IPS-20b (cell line): ENCODE data around the gene MYH14.

Experiments used
- H3K27ac ChIP-seq: one replicate; pipeline ENCODE4 v1.5.1; 2013; ENCODE audit warnings: low read length
- H3K27me3 ChIP-seq: 2 replicates; pipeline ENCODE4 v1.6.1; 2013; ENCODE audit warnings: mild to moderate bottlenecking, low read length, inconsistent platforms; ENCODE audit not compliant: insufficient read depth
- H3K36me3 ChIP-seq: 2 replicates; pipeline ENCODE4 v1.6.1; 2013; ENCODE audit warnings: low read depth, mild to moderate bottlenecking, inconsistent platforms, low read length, moderate library complexity; ENCODE audit not compliant: insufficient read depth
- H3K4me1 ChIP-seq: 2 replicates; pipeline ENCODE4 v1.6.1; 2013; ENCODE audit warnings: mild to moderate bottlenecking, control low read depth, inconsistent platforms, low read length, moderate library complexity; ENCODE audit not compliant: insufficient read depth
- H3K4me3 ChIP-seq: 2 replicates; pipeline ENCODE4 v1.5.1; 2013; ENCODE audit warnings: mild to moderate bottlenecking, low read length, inconsistent platforms
- H3K9ac ChIP-seq: 2 replicates; pipeline ENCODE4 v1.6.1; 2013; ENCODE audit warnings: low read depth, mild to moderate bottlenecking, inconsistent platforms, low read length, moderate library complexity
- H3K9me3 ChIP-seq: 2 replicates; pipeline ENCODE4 v1.6.1; 2013; ENCODE audit warnings: mild to moderate bottlenecking, low read depth, low read length, inconsistent platforms; ENCODE audit not compliant: insufficient read depth

MYH14 gene

DNA sequence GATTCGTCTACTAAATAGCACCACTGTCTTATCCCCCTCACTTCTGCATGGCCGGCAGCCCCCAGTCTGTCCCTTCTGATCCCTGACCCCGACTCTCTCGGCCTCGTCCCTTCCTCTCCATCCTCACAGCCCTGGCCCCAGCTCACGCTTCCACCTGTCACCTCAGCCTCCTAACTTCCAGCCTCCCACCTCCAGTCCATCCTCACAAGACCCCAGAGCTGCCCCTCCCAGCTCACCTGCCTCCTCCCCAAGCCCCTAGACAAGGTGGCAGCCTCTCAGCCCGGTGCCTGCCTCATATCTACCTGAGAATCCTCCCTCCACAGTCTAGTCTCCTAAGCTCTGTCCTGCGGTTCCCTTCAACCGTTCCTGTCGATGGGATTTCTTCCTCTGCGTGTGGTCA is 115.7 kb downstream of the MYH14 start:
- H3K9me3 ChIP-seq: peaks cover 24% of the 10 kb centered on the region
- H3K4me1 ChIP-seq: no peaks in the 10 kb centered on the region
- peaks cover 4% of the 10 kb centered on the region; the same call in 1 of the 2 replicates for H3K27me3 ChIP-seq
- H3K9ac ChIP-seq: no peak overlapping the region
- H3K36me3 ChIP-seq: no peaks in the 10 kb centered on the region
- no peak overlapping the region for H3K4me3 ChIP-seq
- H3K27ac ChIP-seq: no peak overlapping the region

DNA sequence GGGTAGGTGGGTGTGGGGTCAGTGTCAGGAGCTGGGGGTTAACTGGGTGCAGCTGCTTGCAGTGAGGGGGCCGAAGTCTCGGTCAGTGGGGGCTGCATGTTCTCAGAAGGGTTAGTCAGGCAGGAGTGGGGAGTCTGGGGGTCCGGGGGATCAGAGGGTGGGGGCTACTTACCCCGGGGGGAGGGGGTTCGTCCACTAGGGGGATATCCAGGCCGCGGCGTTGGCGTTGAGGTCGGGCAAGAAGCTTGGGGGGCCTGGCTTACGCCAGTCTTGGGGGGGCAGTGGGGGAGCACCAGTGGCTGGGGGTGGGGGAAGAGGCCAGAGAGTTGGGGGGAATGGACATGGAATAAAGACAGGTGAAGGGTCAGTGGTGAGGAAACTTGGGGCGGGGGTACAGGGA is 116.6 kb downstream of the MYH14 start:
- Histone ChIP-seq H3K9ac (no peak overlapping the region), H3K36me3 (no peaks in the 10 kb centered on the region), H3K27me3 (peaks cover under 1% of the 10 kb centered on the region; the same call in 1 of the 2 replicates), H3K27ac (no peak overlapping the region), H3K4me3 (no peak overlapping the region), H3K9me3 (peaks cover 22% of the 10 kb centered on the region), H3K4me1 (no peaks in the 10 kb centered on the region)

DNA sequence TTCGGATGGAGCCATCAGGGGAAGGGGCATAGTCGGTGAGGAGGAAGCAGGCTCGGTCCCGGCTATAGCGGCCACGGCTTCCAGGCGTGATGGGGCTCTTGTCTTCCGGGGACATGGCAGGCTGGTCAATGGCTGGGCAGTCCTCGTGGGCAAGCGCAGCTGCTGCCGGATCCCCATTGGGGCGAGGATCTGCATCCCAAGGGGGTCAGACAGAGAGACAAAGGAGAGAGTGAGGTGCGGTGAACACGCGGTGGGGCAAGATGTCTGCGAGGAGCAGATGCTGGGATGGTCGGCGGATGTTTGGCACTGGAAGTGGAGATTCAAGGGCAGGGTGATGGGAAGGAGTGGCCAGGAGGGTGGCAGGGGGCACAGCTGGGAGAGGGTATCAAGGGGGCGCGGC is 117.2 kb downstream of the MYH14 start:
- H3K4me3 ChIP-seq: no peak overlapping the region
- no peak overlapping the region for H3K27ac ChIP-seq
- no peaks in the 10 kb centered on the region for H3K36me3 ChIP-seq
- H3K4me1 ChIP-seq: no peaks in the 10 kb centered on the region
- no peaks in the 10 kb centered on the region for H3K27me3 ChIP-seq
- no peak overlapping the region for H3K9ac ChIP-seq
- H3K9me3 ChIP-seq: peaks cover 21% of the 10 kb centered on the region; the same call in 1 of the 2 replicates

DNA sequence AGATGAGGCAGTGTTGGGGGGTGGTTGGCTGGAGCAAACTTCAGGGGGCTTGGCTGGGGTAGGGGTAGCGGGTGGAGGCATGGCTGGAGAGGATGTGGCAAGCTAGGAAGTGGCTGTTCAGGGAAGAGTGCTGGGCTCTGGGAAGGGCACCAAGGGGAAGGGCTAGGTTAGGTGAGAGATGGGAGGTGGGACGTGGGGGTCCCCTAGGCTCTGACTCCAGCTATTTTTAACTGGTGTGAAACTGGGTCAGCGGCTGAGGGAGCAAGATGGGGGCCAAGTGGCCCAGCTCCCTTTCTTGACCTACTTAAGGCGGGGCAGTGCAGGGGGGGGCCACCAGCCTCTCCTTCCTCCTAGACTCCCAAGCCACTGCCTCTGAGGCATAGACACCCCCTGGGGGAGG is 118.4 kb downstream of the MYH14 start:
- Histone ChIP-seq H3K36me3 (no peaks in the 10 kb centered on the region), H3K4me1 (no peaks in the 10 kb centered on the region), H3K9me3 (peaks cover 21% of the 10 kb centered on the region; the same call in 1 of the 2 replicates), H3K4me3 (no peak overlapping the region), H3K27me3 (peaks cover 6% of the 10 kb centered on the region), H3K27ac (no peak overlapping the region), H3K9ac (no peak overlapping the region)

DNA sequence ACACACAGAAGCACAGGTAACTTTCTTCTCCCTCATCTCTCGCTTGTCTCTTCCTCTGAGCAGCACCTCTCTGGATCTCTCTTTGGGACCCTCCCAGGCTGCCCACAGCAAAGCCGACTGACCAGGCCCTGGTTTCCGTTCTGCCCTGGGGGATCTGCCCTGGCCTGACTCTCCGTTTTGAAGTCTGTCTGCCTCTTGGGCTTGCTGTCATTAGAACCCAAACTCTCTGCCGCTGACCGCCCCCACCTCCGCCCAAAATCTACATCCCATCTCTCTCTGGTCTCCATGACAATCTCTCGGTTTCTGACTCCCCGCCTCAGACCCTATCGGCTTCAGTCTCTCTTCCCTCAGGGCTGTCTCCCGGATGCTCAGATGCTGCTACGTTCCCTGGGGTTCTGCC is 118.8 kb downstream of the MYH14 start:
- H3K27ac ChIP-seq: no peak overlapping the region
- H3K4me1 ChIP-seq: no peaks in the 10 kb centered on the region
- H3K27me3 ChIP-seq: peaks cover 10% of the 10 kb centered on the region
- peaks cover 24% of the 10 kb centered on the region; the same call in 1 of the 2 replicates for H3K9me3 ChIP-seq
- no peak overlapping the region for H3K9ac ChIP-seq
- H3K36me3 ChIP-seq: no peaks in the 10 kb centered on the region
- no peak overlapping the region for H3K4me3 ChIP-seq

DNA sequence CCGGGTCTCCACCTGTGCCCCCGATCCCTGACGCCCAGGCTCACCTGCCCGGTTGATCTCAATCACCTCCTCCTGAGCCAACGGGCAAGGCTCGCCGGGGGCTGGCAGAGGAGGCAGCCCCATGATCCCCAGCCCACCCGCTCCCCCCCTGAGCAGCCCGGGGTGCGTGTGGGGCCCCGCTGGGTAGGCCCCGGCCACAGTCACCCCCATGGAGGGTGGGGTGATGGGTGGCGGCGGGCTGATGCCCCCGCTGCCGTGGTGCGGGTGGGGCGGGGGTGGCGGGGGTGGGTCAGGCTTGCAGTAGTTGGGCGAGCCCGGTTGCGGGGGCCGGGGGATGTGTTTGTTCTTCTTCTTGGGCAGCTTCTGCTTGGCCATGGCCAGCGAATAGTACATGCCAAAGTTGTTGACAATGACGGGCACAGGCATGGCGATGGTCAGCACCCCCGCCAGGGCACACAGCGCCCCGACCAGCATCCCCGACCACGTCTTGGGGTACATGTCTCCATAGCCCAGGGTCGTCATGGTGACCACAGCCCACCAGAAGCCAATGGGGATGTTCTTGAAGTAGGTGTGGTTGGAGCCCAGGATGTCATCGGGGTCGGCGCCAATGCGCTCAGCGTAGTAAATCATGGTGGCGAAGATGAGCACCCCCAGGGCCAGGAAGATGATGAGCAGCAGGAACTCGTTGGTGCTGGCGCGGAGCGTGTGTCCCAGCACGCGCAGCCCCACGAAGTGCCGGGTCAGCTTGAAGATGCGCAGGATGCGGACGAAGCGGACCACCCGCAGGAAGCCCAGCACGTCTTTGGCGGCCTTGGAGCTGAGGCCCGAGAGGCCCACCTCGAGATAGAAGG is 119.7 kb downstream of the MYH14 start:
- H3K9ac ChIP-seq: no peak overlapping the region
- H3K27ac ChIP-seq: no peak overlapping the region
- H3K27me3 ChIP-seq: peaks cover 18% of the 10 kb centered on the region
- no peaks in the 10 kb centered on the region for H3K4me1 ChIP-seq
- no peak overlapping the region for H3K4me3 ChIP-seq
- peaks cover 25% of the 10 kb centered on the region; the same call in 1 of the 2 replicates for H3K9me3 ChIP-seq
- H3K36me3 ChIP-seq: no peaks in the 10 kb centered on the region

DNA sequence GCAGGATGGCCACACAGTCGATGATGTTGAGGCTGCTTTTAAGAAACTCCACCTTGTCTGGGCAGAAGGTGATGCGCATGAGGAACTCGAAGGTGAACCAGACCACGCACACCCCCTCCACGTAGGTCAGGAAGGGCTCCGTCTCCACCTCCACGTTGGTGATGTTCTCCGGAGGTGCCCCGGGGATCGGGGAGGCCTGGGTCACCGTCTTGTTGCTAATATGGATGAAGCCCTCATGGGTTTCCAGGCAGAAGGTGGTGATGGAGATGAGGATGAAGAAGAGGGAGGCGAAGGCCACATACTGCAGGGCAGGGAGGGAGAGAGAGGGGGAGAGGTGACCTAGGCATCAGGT is 120.3 kb downstream of the MYH14 start:
- H3K4me1 ChIP-seq: no peaks in the 10 kb centered on the region
- no peak overlapping the region for H3K27ac ChIP-seq
- H3K9me3 ChIP-seq: peaks cover 20% of the 10 kb centered on the region; the same call in 1 of the 2 replicates
- H3K27me3 ChIP-seq: peaks cover 18% of the 10 kb centered on the region
- no peaks in the 10 kb centered on the region for H3K36me3 ChIP-seq
- H3K4me3 ChIP-seq: no peak overlapping the region
- no peak overlapping the region for H3K9ac ChIP-seq

DNA sequence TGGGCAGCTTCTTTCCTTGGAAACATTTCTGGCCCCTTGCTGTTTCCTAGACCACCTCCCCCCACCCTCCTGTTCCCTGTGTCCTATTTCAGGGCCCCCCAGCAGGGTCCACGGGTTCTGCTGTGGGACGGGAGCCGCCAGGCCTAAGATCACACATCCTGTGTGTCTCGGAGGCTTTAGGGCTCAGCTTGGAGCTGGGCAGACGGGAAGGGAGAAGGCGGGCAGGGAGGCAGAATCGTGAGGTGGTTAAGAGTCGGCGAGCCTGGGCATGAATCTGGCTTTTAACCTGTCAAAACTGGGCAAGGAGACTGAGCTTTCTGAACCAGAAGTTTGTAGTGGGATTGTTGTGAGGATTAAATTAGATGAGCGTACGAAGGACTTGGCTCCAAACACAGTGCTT is 120.9 kb downstream of the MYH14 start:
- Histone ChIP-seq H3K4me3 (no peak overlapping the region), H3K36me3 (no peaks in the 10 kb centered on the region), H3K9me3 (peaks cover 15% of the 10 kb centered on the region; the same call in 1 of the 2 replicates), H3K27me3 (peaks cover 18% of the 10 kb centered on the region), H3K27ac (no peak overlapping the region), H3K4me1 (no peaks in the 10 kb centered on the region), H3K9ac (no peak overlapping the region)

DNA sequence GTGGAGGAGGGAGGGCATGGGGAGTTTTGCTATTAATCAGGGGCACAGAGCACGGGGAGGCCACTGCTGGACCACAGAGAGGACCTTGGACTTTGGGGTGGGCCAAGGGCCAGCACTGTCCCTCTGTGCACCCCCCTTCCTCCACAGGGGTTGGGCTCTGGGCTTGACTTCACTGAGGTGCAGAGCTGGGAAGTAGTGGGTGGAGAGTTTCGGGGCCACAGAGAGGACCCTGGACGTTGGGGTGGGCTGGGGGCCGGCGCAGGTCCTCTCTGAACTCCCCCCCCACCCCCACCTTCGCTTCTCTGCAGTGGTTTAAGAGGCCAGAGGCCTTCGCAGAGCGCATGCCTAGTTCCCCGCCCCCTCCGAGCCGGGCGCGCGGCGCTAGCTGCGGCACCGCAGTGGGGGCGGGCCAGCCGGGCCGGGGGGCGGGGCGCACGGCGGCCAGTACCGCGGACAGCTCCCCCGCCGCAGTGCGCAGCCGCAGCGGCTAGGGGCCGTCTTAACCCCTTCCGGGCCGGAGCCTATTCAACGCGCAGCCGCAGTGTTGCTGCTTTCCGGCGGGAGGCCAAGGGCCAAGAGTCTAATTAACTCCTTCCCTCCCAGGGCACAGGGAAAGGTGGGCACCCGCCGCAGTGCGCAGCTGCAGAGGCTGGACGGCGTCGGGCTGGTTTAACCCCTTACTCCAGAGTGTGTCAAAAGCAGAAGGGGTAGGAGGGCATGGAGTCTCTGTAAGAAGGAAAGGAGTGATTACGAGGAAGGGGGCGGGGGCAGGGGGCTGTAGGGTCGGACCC is 122.1 kb downstream of the MYH14 start:
- Histone ChIP-seq H3K9me3 (peaks cover 20% of the 10 kb centered on the region), H3K27ac (no peak overlapping the region), H3K36me3 (no peaks in the 10 kb centered on the region), H3K27me3 (peaks cover 18% of the 10 kb centered on the region), H3K4me3 (peak overlapping the region; percentile 58), H3K4me1 (no peaks in the 10 kb centered on the region), H3K9ac (no peak overlapping the region)

DNA sequence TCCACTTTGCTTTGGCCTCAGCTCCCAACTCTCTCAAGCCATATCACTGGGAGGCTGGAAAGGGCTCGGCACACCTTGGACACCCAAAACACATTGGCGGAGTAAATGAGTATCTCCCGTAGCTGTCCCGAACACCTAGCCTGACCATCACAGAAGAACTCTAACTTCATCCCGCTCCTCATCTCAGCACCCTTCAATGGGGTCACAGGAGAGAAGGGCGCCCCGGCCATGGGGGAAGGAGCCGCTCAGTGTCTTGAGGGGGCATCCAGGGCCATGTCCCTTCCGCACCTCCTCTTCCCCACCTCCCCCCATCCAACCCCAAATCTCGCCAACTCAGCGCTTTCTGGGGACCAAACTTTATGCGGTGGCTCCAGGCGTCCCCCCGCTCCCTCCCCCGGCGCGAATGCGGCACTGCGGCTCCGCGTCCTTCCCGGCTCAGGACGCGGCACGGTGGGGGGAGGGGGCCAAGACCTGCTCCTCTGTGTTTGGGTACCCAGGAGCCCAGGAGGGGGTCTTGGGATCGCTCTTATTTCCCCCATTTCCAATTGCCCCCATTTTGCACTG is 122.8 kb downstream of the MYH14 start:
- Histone ChIP-seq H3K27me3 (peaks cover 18% of the 10 kb centered on the region), H3K27ac (no peak overlapping the region), H3K4me1 (no peaks in the 10 kb centered on the region), H3K36me3 (no peaks in the 10 kb centered on the region), H3K4me3 (peak overlapping the region; percentile 58), H3K9me3 (peaks cover 20% of the 10 kb centered on the region), H3K9ac (no peak overlapping the region)

DNA sequence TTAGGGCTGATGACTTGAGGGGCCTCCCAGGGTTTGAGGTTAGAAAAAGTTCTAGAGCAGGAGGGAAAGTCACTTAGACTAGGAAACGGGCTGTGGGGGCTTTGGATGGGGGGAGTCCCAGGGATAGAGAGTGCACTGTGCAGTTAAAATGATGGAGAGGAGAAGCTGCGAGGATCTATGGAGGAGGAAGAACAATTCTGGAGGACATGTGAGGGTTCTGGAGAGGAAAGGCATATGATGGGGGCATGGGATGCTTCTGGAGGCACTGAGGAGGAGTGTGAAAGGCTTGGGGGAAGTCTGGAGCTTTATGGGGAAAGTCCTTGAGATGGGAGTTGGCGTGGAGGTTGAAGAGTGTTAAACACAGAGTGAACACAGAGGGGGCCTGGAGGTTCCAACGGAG is 123.6 kb downstream of the MYH14 start:
- peaks cover 21% of the 10 kb centered on the region for H3K9me3 ChIP-seq
- no peaks in the 10 kb centered on the region for H3K36me3 ChIP-seq
- H3K4me3 ChIP-seq: no peak overlapping the region
- peaks cover 18% of the 10 kb centered on the region for H3K27me3 ChIP-seq
- H3K4me1 ChIP-seq: no peaks in the 10 kb centered on the region
- no peak overlapping the region for H3K9ac ChIP-seq
- H3K27ac ChIP-seq: no peak overlapping the region
